GM23248 (cell line): ENCODE measurements around the gene CGGBP1.

Source experiments
- EZH2 ChIP-seq: fragments of 200-600 bp; sonication (generic); IDR thresholded peaks from 2 replicates; pipeline ENCODE4 v1.6.1; 2018; ENCODE audit warnings: antibody characterized with exemption, mild to moderate bottlenecking; ENCODE audit not compliant: insufficient read depth, poor library complexity, severe bottlenecking
- EZH2phosphoT487 ChIP-seq: fragments of 200-600 bp; sonication (generic); IDR thresholded peaks from 2 replicates; pipeline ENCODE4 v1.6.1; 2018; ENCODE audit warnings: antibody characterized with exemption, moderate library complexity, mild to moderate bottlenecking, low read depth; ENCODE audit not compliant: insufficient read depth

DNA sequence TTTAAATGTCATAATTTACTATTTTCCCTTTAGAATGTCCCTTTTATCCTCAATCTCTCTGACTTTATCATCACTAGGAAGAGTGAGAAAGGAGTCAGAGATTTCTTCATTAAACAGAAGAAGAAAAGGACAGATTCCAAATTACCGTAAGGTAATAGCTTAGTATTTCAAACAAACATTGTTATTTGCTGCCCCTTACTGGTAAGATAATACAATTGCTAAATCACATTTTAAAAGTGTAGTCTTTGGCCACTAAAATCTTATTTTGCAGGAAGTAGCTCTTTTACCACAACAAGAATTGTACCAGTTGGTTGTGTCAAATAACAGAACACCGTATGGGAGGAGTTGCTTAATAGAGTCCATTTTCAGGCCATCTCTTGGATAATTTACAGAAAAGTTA, 53.7 kb downstream of the CGGBP1 start:
- no peak for TF ChIP-seq EZH2
- no peak for TF ChIP-seq EZH2phosphoT487
